NT2/D1 (cell line): ENCODE data around the gene RICTOR.

Source experiments
- SUZ12 ChIP-seq: IDR thresholded peaks from 2 replicates; pipeline ENCODE4 v1.6.1; 2011; ENCODE audit not compliant: insufficient read length, insufficient read depth; ENCODE audit errors: extremely low read depth
- YY1 ChIP-seq: IDR thresholded peaks from 2 replicates; pipeline ENCODE4 v1.6.1; 2011; ENCODE audit not compliant: insufficient read length, insufficient read depth
- ZNF274 ChIP-seq: IDR thresholded peaks from 2 replicates; pipeline ENCODE4 v1.6.1; 2011; ENCODE audit warnings: mild to moderate bottlenecking, low read depth, low read length

DNA sequence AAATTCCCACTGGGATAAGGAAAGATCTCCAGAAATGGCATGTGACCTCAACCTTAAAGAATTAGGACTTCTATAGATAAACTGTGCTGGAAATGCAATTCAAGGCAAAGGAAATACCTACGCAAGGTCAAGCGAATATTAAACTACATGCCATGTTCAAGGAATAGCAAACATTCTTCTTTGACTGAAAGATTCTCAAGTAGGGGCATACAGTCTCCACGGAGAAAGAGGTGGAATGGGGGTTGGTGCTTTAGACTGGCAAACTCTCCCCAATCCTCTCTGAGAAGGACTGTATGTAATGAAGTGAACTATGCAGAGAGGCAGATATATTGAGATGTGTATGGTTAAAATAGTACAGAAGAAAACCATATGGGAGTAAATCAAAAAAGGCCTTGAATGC is 6.1 kb downstream of the RICTOR start:
- TF ChIP-seq YY1, result no peak
- TF ChIP-seq ZNF274, result no peak
- no peak for TF ChIP-seq SUZ12
